GM12891 (cell line): ENCODE data around the gene DACH1.

ENCODE experiments used
- POLR2A ChIP-seq: IDR thresholded peaks from 2 replicates; pipeline ENCODE4 v1.6.1; 2011; ENCODE audit warnings: low read depth, low read length, control low read depth
- POLR2AphosphoS5 ChIP-seq: IDR thresholded peaks from 2 replicates; pipeline ENCODE4 v1.6.1; 2011; ENCODE audit warnings: low read depth, low read length, control low read depth
- TAF1 ChIP-seq: IDR thresholded peaks from 2 replicates; pipeline ENCODE4 v1.6.1; 2011; ENCODE audit warnings: low read depth, low read length, control low read depth

DNA sequence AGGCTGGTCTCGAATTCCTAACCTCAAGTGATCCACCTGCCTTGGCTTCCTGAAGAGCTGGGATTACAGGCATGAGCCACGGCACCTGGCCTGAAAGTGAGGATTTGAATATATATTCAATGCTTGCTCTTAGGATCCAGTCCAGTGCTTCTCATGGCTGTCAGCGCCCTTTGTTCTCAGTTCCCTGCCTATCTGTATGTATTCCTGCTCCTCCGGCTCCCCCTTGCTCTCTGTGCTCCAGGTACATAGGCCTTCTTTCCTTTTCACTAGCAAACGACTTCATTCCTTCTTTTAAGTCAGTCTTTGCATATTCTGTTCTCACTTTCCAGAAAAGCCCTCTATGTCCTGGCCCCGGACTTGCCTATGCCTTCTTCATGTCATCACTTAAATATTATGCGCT is 232.8 kb downstream of the DACH1 start:
- no peak for TF ChIP-seq POLR2A
- no peak for TF ChIP-seq POLR2AphosphoS5
- TF ChIP-seq TAF1: no peak
